Neutrophil (primary cell): Measurements from ENCODE around the gene ZSWIM8.

Experiments used
- H3K27ac ChIP-seq: fragments of 200-600 bp; sonication (generic); 2 replicates; pipeline ENCODE4 v1.5.1; 2016; ENCODE audit warnings: mild to moderate bottlenecking, moderate library complexity
- H3K27me3 ChIP-seq: fragments of 200-600 bp; sonication (generic); 2 replicates; pipeline ENCODE4 v1.6.0; 2016; ENCODE audit warnings: mild to moderate bottlenecking
- H3K36me3 ChIP-seq: fragments of 200-600 bp; sonication (generic); 2 replicates; pipeline ENCODE4 v1.5.1; 2017
- H3K4me1 ChIP-seq, 2 experiments: fragments of 200-600 bp in 1 of 2; sonication (generic) in 1 of 2; 1 replicate in 1 of 2; 2 replicates in 1 of 2; pipeline versions ENCODE4 v1.5.1 to v1.6.1; 2013 to 2016; ENCODE audit warnings: low read depth in 1 of 2, low read length in 1 of 2, mild to moderate bottlenecking in 1 of 2, moderate library complexity in 1 of 2; ENCODE audit not compliant: control insufficient read depth in 1 of 2, insufficient read depth in 1 of 2
- H3K4me3 ChIP-seq, 2 experiments: fragments of 200-600 bp in 1 of 2; sonication (generic) in 1 of 2; 1 replicate in 1 of 2; 2 replicates in 1 of 2; pipeline ENCODE4 v1.5.1; 2013 to 2016; ENCODE audit warnings: low read depth in 1 of 2, low read length in 1 of 2, mild to moderate bottlenecking in 1 of 2, moderate library complexity in 1 of 2
- H3K9me3 ChIP-seq: fragments of 200-600 bp; sonication (generic); 2 replicates; pipeline ENCODE4 v1.5.1; 2016
- CTCF ChIP-seq: fragments of 200-600 bp; sonication (generic); IDR thresholded peaks from 2 replicates; pipeline ENCODE4 v1.5.1; 2016; ENCODE audit warnings: antibody characterized with exemption

The ZSWIM8 gene

GRCh38 chr10:73800560-73801252 lies 15.3 kb downstream of the ZSWIM8 start:
- peaks cover 100% of the 10 kb centered on the region for H3K36me3 ChIP-seq
- TF ChIP-seq CTCF, result no peak
- H3K27ac ChIP-seq, result peak overlapping the region; percentile 20
- H3K4me3 ChIP-seq, result no peak overlapping the region
- H3K9me3 ChIP-seq, result no peaks in the 10 kb centered on the region
- H3K4me1 ChIP-seq, result no peaks in the 10 kb centered on the region
- no peaks in the 10 kb centered on the region for H3K27me3 ChIP-seq

- Histone ChIP-seq H3K36me3 (peaks cover 100% of the 10 kb centered on the region), H3K4me3 (no peak overlapping the region), H3K27me3 (no peaks in the 10 kb centered on the region), H3K27ac (no peak overlapping the region), H3K9me3 (no peaks in the 10 kb centered on the region), H3K4me1 (no peaks in the 10 kb centered on the region)
- TF ChIP-seq CTCF, result no peak
Observed at GRCh38 chr10:73801253-73801590, 15.8 kb downstream of the ZSWIM8 start.

- peak overlapping the region; percentile 14 for H3K27ac ChIP-seq
Observed at GRCh38 chr10:73802276-73802991, 17.0 kb downstream of the ZSWIM8 start.

GRCh38 chr10:73803680-73804286 lies 18.4 kb downstream of the ZSWIM8 start:
- Histone ChIP-seq H3K36me3 (peaks cover 98% of the 10 kb centered on the region), H3K27me3 (no peaks in the 10 kb centered on the region), H3K27ac (peak overlapping the region; percentile 9), H3K9me3 (no peaks in the 10 kb centered on the region), H3K4me1 (peaks cover 0 to 6% of the 10 kb centered on the region in 2 experiments), H3K4me3 (no peak overlapping the region)
- TF ChIP-seq CTCF, result no peak

More at GRCh38 chr10:73802276-73802991, 17.0 kb downstream of the ZSWIM8 start:
- Histone ChIP-seq H3K4me1 (peaks cover 0 to 6% of the 10 kb centered on the region in 2 experiments), H3K4me3 (no peak overlapping the region), H3K27me3 (no peaks in the 10 kb centered on the region), H3K9me3 (no peaks in the 10 kb centered on the region), H3K36me3 (peaks cover 100% of the 10 kb centered on the region)
- TF ChIP-seq CTCF, result no peak

- no peak overlapping the region for H3K27ac ChIP-seq
- no peaks in the 10 kb centered on the region for H3K9me3 ChIP-seq
- H3K27me3 ChIP-seq, result no peaks in the 10 kb centered on the region
- peaks cover 72% of the 10 kb centered on the region for H3K36me3 ChIP-seq
- no peak overlapping the region for H3K4me3 ChIP-seq
- peaks cover 18 to 27% of the 10 kb centered on the region in 2 experiments for H3K4me1 ChIP-seq
- no peak for TF ChIP-seq CTCF
Observed at GRCh38 chr10:73806176-73806950, 21.0 kb downstream of the ZSWIM8 start.
